NCI-H2107 treated with DMSO at 0.1 percent for 48 hours (cell line): ENCODE data around the gene DAP3.
"Not testable (repeated sequence)": the region's sequence is repeated elsewhere in the genome, so short reads cannot be mapped to it uniquely, and the experiment has no call there.

Experiments
- DNase-seq: peaks from one replicate; lab custom pipeline; 2025; ENCODE audit not compliant: unreplicated experiment; lab: John Stamatoyannopoulos, UW

The DAP3 gene

DNA sequence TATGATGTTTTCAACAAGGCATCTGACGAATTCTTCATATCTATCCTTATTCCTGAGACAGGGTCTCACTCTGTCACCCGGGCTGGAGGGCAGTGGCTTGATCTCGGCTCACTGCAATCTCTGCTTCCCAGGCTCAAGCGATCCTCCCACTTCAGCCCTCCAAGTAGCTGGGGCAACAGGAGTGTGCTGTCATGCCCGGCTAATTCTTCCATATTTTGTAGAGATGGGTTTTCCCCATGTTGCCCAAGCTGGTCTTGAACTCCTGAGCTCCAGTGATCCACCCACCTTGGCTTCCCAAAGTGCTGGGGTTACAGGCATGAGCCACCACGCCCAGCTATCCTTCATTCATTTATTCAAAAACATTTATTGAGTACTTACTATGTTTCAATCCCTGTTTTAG lies 8.4 kb upstream of the DAP3 start:
- DNase-seq, result no peak

DNA sequence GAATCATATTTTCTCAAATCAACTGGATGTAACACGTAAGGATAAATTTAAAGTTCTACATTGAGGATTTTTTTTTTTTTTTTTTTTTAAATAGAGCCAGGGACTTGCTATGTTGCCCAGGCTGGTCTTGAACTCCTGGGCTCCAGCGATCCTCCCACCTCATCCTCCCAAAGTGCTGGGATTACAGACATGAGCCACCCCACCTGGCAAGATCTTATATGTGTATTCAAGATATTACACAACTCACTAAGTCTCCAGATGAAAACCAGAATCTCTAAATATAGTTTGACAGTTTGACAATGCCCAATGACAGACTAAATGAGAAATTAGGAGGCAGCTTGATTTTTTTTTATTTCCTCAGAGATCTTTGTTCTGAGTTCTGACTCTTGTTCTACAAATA lies 7.1 kb upstream of the DAP3 start:
- no peak for DNase-seq

GRCh38 chr1:155687705-155688323 lies 1.1 kb upstream of the DAP3 start:
- DNase-seq, result not testable (repeated sequence)

GRCh38 chr1:155688324-155689080 lies 389 bp upstream of the DAP3 start, which contains the start of gene YY1AP1:
YY1AP1 (minus strand) TSS chr1:155688774; CDS start chr1:155680436, 8,338 bp downstream.
- peak; percentile 77 for DNase-seq

GRCh38 chr1:155691992-155692528 lies 3.2 kb downstream of the DAP3 start:
- DNase-seq, result no peak

GRCh38 chr1:155694167-155694566 lies 5.3 kb downstream of the DAP3 start:
- DNase-seq, result no peak

GRCh38 chr1:155695072-155695471 lies 6.2 kb downstream of the DAP3 start:
- DNase-seq, result no peak

DNA sequence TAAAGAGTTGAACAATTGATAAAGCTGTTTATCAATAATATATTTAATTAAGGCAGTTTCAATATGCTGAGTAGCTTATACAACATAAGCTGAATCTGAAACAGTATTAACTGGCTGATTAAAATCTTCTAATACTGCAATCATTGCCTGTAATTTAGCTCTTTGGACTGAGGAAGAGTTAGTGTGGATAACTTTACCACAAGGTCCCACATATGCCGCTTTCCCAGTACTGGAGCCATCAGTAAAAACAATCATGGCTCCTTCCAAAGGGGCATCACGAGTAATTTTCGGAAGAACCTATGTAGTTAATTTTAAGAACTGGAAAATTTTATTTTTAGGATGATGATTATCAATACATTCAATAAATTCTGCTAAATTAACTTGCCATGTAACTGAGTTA lies 6.7 kb downstream of the DAP3 start:
- DNase-seq, result no peak

- DNase-seq, result no peak
Measured at GRCh38 chr1:155696524-155696923, 7.6 kb downstream of the DAP3 start.

DNA sequence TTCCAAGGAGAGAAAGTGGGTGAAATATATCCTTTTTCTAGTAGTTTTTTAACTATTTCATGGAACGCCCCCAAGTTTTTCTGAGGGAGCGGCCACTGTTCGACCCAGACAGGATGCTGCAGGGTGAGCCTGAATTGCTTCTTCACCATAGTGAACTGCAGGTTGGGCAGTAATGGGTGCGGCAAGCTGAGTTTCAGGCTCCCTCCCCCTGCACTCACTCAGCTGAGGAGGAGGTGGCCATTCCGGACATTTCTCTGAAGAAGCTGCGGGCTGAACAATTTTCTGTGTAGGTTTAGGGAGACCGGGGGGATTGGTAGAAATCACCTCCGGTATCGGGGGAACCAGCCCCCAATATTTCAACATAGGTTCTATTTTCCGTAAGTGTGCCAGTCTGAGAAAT lies 8.2 kb downstream of the DAP3 start:
- DNase-seq, result no peak

DNA sequence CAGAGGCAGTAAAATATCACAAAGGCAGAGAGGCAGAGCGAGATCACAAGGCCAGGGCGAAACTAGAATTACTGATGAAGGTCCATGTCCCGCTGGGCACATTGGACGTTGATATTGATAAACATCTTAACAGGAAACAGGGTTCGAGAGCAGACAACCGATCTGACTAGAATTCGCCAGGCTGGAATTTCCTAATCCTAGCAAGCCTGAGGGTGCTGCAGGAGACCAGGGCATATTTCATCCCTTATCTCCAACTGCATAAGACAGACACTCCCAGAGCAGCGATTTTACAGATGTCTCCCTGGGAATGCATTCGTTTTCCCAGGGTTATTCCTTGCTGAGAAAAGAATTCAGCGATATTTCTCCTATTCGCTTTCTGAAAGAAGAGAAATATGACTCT lies 8.7 kb downstream of the DAP3 start:
- DNase-seq, result not testable (repeated sequence)

- no peak for DNase-seq
Measured at GRCh38 chr1:155698382-155699038, 9.6 kb downstream of the DAP3 start.

DNA sequence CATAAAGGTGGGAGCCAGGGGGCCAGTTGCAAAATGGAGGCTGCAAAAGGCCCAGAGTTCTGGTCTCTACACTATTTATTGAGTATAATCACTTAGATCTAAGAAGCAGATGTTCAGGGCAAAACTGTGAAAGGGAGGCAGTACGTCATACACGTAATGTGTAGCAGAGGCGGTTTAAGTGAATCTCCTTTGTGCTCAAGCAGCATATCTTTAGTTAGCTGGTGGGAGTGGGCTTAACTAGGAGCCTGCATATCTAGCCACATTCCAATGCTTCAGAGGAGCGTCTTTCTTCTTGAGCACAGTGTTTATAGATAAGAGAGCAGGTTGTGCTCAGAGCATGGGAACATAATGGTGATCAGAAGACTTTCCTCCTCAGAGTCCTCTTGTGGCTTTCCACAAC lies 10.2 kb downstream of the DAP3 start:
- DNase-seq, result not testable (repeated sequence)

DNA sequence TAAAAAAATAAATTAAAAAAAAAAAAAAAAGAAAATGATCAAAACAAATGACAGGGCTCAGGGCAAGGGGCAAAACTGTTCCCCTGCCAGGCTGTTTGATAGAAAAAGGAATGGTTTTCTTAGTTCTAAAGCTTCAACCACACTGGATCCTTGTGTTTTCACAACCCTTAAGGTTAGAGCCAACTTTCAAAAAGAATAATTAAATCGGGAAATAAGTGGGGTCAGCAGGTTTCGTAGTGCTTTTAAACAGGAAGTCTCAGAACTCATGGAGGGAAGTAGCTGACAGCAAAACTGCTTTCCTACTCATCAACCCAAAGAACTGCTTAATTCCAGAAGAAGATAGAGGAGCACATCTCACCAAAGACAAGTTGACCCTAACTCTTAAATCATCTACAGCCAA lies 12.8 kb downstream of the DAP3 start:
- not testable (repeated sequence) for DNase-seq

- no peak for DNase-seq
Measured at GRCh38 chr1:155703216-155703615, 14.3 kb downstream of the DAP3 start.

DNA sequence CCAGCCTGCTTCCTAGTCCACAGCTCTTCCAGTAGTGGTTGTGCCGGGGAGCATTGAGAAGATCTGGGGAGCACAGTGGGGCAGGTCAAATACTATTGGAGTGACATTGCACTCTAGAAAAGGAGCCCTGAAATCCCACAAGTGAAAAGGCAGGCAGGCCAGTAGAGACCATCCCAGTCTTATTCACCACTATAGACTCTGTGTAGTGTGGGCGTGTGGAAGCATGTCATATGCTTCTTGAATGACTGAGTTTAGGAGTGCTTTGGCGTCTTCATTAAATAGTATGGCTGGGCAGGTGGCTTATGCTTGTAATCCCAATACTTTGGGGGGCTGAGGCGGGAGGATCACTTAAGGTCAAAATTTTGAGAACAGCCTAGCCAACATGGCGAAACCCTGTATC lies 15.5 kb downstream of the DAP3 start:
- DNase-seq, result not testable (repeated sequence)

- DNase-seq, result no peak
Measured at GRCh38 chr1:155706139-155706538, 17.2 kb downstream of the DAP3 start.

GRCh38 chr1:155709391-155709790 lies 20.5 kb downstream of the DAP3 start:
- no peak for DNase-seq

DNA sequence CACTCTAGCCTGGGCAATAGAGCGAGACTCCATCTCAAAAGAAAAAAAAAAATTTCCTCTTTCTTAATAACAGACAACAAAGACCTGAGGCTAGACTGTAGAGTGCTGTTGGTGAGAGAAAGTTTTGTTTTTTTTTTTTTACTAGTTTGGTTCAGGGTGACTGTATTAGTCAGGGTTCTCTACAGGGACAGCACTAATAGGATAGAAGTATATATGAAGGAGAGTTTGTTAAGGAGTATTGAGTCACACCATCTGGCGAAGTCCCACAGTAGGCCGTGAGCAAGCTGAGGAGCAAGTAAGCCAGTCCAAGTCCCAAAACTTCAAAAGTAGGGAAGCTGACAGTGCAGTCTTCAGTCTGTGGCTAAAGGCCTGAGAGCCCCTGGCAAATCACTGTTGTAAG lies 22.6 kb downstream of the DAP3 start:
- DNase-seq, result not testable (repeated sequence)

GRCh38 chr1:155712636-155713035 lies 23.7 kb downstream of the DAP3 start:
- not testable (repeated sequence) for DNase-seq

GRCh38 chr1:155713075-155713474 lies 24.2 kb downstream of the DAP3 start:
- DNase-seq, result no peak

- DNase-seq, result not testable (repeated sequence)
Measured at GRCh38 chr1:155715056-155715455, 26.2 kb downstream of the DAP3 start.
